HTR-8/SVneo (cell line): ENCODE data around the gene SULT1A1.
"Not testable (repeated sequence)": the region's sequence is repeated elsewhere in the genome, so short reads cannot be mapped to it uniquely, and the experiment has no call there.

Experiments
- DNase-seq: peaks from one replicate; pipeline ENCODE4 v3.0.0; 2011; ENCODE audit warnings: low spot score, mixed read lengths; ENCODE audit not compliant: insufficient read length
- FAIRE-seq: peaks from 2 replicates; lab custom pipeline; 2011; peaks lifted over from hg19 to GRCh38; lab: Jason Lieb, UNC

Gene SULT1A1

GRCh38 chr16:28566233-28566925 is 43.5 kb downstream of the SULT1A1 start:
- not testable (repeated sequence) for FAIRE-seq, DNase-seq

GRCh38 chr16:28563218-28563617 is 46.6 kb downstream of the SULT1A1 start:
- FAIRE-seq (no peak), DNase-seq (no peak)

DNA sequence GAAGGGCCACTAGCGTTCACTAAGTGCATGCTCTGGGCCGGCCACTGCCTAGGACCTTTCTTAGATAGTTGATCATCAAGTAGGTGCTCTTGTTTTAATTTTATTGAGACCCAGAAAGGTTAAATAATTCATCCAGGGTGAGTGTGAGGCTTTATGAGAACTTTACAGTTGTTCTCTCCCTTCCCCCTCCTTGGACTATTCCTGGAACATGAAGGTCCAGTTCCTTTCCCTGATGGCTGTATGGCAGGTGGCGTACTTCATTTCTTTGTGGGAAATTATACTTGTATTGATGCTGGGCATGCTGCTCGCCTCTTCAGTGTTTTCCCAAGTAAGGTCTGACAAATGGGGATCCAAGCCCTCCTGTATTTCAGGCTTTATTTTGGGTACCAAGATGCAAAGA is 47.6 kb downstream of the SULT1A1 start:
- DNase-seq: no peak
- FAIRE-seq: no peak

- no peak for DNase-seq
- no peak for FAIRE-seq
These were observed 48.2 kb downstream of the SULT1A1 start for GRCh38 chr16:28561557-28562187.

DNA sequence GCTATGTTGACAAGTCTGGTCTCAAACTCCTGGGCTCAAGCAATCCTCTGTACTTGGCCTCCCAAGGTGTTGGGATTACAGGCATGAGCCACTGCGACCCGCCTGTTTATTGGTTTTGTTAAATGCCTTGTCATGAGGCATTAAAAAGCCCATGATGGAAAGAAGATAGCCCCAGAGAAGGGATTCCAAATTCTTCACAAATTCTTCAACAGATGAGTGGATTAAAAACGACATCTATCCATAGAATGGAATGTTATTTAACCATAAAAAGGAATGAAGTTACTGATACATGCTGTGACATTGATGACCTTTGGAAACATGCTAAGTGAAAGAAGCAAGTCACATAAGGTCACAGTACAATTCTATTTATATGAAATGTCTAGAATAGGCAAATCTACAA is 51.4 kb downstream of the SULT1A1 start:
- FAIRE-seq: no peak
- no peak for DNase-seq

- FAIRE-seq (no peak), DNase-seq (no peak)
These were observed 52.9 kb downstream of the SULT1A1 start for GRCh38 chr16:28556914-28557320.

- DNase-seq: no peak
- no peak for FAIRE-seq
These were observed 54.3 kb downstream of the SULT1A1 start for GRCh38 chr16:28555561-28555960.
